GM21390 (cell line): ENCODE measurements around the gene KLF2.

ENCODE experiments used
- ATAC-seq: cut with Tn5 transposase; IDR thresholded peaks from one replicate; pipeline ENCODE4 v1.9.1; 2021; ENCODE audit not compliant: unreplicated experiment

KLF2 gene

GRCh38 chr19:16363133-16363851 lies 38.7 kb downstream of the KLF2 start:
- no peak for ATAC-seq

GRCh38 chr19:16363852-16364230 lies 39.2 kb downstream of the KLF2 start:
- no peak for ATAC-seq

GRCh38 chr19:16364231-16364865 lies 39.7 kb downstream of the KLF2 start:
- ATAC-seq, result no peak

GRCh38 chr19:16365300-16365996 lies 40.8 kb downstream of the KLF2 start:
- ATAC-seq, result no peak

- no peak for ATAC-seq
Measured at GRCh38 chr19:16366056-16366432, 41.4 kb downstream of the KLF2 start.

GRCh38 chr19:16366433-16367260 lies 42.0 kb downstream of the KLF2 start:
- ATAC-seq, result no peak

GRCh38 chr19:16367261-16367683 lies 42.6 kb downstream of the KLF2 start:
- no peak for ATAC-seq

GRCh38 chr19:16368385-16369305 lies 44.0 kb downstream of the KLF2 start:
- no peak for ATAC-seq

GRCh38 chr19:16369306-16369663 lies 44.7 kb downstream of the KLF2 start:
- ATAC-seq, result no peak

- no peak for ATAC-seq
Measured at GRCh38 chr19:16369664-16370576, 45.3 kb downstream of the KLF2 start.

GRCh38 chr19:16370641-16371391 lies 46.2 kb downstream of the KLF2 start:
- ATAC-seq, result no peak

GRCh38 chr19:16371540-16371986 lies 46.9 kb downstream of the KLF2 start:
- ATAC-seq, result peak; percentile 55

- no peak for ATAC-seq
Measured at GRCh38 chr19:16372065-16372915, 47.7 kb downstream of the KLF2 start.

GRCh38 chr19:16373079-16373478 lies 48.5 kb downstream of the KLF2 start:
- ATAC-seq, result no peak

- no peak for ATAC-seq
Measured at GRCh38 chr19:16373532-16373931, 48.9 kb downstream of the KLF2 start.

GRCh38 chr19:16373989-16374388 lies 49.4 kb downstream of the KLF2 start:
- ATAC-seq, result no peak

- no peak for ATAC-seq
Measured at GRCh38 chr19:16374436-16374835, 49.8 kb downstream of the KLF2 start.
